WERI-Rb-1 (cell line): ENCODE measurements around the gene PTRH1.

ENCODE experiments used
- DNase-seq: peaks from one replicate; pipeline ENCODE4 v3.0.0-alpha.2; 2020
- H3K27ac ChIP-seq: fragments of 250-450 bp; sonication (Bioruptor Pico); 2 replicates; pipeline ENCODE4 v1.5.1; 2020; ENCODE audit warnings: mild to moderate bottlenecking, moderate library complexity
- H3K27me3 ChIP-seq: fragments of 250-450 bp; sonication (Bioruptor Pico); 2 replicates; pipeline ENCODE4 v1.5.1; 2021; ENCODE audit warnings: mild to moderate bottlenecking, low read depth, moderate library complexity; ENCODE audit not compliant: insufficient read depth, severe bottlenecking
- H3K36me3 ChIP-seq: fragments of 250-450 bp; sonication (Bioruptor Pico); 2 replicates; pipeline ENCODE4 v1.5.1; 2020; ENCODE audit warnings: mild to moderate bottlenecking, moderate library complexity
- H3K4me3 ChIP-seq: 2 replicates; pipeline ENCODE4 v1.5.1; 2011; ENCODE audit warnings: low read depth, mild to moderate bottlenecking, control low read depth, low read length
- H3K9me3 ChIP-seq: fragments of 250-450 bp; sonication (Bioruptor Pico); 2 replicates; pipeline ENCODE4 v1.5.1; 2021; ENCODE audit warnings: mild to moderate bottlenecking, moderate library complexity; ENCODE audit not compliant: severe bottlenecking
- TF ChIP-seq, protein P1 (sequence below): IDR thresholded peaks from 2 replicates; pipeline ENCODE4 v1.5.1; 2011; ENCODE audit warnings: low read depth, mild to moderate bottlenecking, control low read depth, inconsistent platforms, low read length

PTRH1 gene

DNA sequence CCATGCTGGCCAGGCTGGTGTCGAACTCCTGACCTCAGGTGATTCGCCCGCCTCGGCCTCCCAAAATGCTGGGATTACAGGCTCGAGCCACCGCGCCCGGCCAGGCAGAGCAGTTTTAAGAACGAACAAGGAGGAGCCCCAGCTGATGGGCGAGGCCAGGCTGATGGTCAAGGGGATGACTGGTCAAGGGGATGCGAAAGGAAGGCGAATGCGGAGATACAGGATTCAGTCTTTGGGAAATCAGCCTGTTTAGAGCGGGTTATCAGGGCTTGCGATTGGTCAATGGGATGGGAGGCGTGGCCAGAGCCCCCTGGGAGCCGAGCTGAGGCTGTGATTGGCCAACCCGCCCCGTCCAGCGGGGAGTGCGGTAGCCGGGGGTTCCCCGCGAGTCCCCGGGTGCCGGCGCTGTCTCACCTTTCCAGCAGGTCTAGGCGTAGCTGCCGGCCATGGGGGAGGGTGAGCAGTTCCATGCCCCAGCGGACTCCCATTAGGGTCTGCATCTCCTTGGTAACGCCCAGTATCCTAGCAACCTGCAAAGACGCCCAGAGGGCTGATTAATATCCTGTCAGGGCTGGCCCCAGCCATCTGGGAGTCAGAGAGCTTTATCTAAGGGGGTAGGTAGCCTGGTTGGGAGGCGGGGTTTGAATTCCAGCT is 27.1 kb upstream of the PTRH1 start:
- Histone ChIP-seq H3K4me3 (no peak overlapping the region), H3K27ac (no peak overlapping the region; the same call in none of the 2 replicates), H3K36me3 (peaks cover 10% of the 10 kb centered on the region), H3K27me3 (no peaks in the 10 kb centered on the region), H3K9me3 (peaks cover 6% of the 10 kb centered on the region)
- TF ChIP-seq, protein P1, sequence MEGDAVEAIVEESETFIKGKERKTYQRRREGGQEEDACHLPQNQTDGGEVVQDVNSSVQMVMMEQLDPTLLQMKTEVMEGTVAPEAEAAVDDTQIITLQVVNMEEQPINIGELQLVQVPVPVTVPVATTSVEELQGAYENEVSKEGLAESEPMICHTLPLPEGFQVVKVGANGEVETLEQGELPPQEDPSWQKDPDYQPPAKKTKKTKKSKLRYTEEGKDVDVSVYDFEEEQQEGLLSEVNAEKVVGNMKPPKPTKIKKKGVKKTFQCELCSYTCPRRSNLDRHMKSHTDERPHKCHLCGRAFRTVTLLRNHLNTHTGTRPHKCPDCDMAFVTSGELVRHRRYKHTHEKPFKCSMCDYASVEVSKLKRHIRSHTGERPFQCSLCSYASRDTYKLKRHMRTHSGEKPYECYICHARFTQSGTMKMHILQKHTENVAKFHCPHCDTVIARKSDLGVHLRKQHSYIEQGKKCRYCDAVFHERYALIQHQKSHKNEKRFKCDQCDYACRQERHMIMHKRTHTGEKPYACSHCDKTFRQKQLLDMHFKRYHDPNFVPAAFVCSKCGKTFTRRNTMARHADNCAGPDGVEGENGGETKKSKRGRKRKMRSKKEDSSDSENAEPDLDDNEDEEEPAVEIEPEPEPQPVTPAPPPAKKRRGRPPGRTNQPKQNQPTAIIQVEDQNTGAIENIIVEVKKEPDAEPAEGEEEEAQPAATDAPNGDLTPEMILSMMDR, result no peak
- peak; percentile 80 for DNase-seq

DNA sequence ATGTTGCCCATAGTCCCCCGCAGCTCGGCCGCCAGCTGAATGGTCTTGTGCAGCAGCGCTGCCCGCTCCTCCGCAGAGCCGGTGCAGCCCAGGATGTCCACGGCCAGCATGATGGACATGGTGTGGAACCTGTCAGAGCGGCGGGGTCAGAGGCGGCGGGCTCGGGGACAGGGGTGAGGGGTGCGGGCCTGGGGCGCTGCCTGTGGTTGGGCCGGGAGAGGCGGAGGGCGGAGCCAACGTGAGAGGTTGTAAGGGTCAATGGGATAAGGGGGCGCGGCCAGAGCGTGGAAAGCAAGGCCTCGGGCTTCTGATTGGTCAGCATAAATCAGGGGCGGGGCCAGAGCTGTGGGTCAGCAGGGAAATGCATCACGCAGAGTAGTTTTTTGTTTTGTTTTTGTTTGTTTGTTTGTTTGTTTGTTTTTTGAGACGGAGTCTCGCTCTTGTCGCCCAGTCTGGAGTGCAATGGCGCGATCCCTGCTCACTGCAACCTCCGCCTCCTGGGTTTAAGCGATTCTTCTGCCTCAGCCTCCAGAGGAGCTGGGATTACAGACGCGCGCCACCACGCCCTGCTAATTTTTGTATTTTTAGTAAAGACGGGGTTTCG is 26.5 kb upstream of the PTRH1 start:
- DNase-seq, result peak; percentile 55
- H3K36me3 ChIP-seq, result peaks cover 10% of the 10 kb centered on the region
- no peak overlapping the region for H3K4me3 ChIP-seq

DNA sequence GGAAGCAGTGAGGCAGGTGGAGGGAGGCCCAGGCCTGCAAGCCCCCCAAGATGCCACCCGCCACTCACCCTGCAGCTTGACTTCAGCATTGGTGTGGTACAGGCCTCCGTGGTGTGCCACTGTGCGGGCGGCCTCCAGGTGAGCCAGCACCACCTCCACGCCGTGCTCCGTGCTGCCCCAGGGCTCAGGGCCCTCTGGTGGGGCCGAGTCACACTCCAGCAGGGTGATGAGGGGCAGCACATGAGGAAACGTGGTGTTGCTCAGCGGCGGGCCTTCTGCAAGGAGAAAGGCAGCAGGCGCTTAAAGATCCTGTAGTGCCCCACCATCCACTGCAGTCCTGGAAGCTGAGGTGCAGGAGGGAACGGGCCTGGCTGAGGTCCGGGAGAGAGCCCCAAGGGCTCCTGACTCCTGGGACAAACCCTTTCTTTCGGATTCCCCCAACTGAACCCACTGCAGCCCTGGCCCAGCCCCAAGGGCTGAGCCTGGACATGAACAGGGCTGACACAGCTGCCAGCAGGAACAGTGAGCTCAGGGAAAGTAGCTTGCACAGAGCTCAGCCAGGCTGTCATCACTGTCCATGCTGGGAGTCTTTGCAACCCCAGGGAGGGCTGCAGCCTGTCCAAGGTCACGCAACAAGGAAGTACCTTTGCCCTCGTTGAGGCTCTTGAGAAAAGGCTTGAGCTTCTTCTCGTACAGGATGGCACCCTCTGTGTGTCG is 24.3 kb upstream of the PTRH1 start:
- DNase-seq, result no peak
- peaks cover 8% of the 10 kb centered on the region; the same call in 1 of the 2 replicates for H3K36me3 ChIP-seq
- no peak overlapping the region for H3K4me3 ChIP-seq

More for the DNA sequence above, 26.5 kb upstream of the PTRH1 start:
- H3K9me3 ChIP-seq, result peaks cover 6% of the 10 kb centered on the region
- TF ChIP-seq, protein P1, result no peak
- H3K27me3 ChIP-seq, result no peaks in the 10 kb centered on the region
- no peak overlapping the region; the same call in none of the 2 replicates for H3K27ac ChIP-seq

DNA sequence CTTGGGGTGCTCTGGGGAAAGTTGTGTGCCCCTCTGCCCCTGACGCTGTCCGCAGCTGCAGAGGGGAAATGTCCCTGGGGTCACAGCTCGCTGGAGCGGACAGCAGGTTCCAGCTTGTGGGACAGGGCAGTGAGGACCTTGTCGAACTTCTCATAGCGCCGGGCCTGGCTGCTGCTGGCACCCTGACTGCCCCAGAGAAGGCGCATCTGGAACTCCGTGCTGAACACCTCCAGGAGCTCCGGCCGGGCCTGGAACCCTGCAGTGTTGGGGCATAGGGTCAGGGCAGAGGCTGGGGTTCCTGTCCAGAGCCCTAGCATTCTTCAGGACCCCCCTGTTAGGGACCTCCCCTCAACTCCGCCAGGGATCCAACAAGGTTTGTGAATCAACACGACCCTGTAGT is 23.2 kb upstream of the PTRH1 start:
- TF ChIP-seq, protein P1, result no peak
- H3K27ac ChIP-seq, result no peak overlapping the region
- peaks cover 6% of the 10 kb centered on the region for H3K9me3 ChIP-seq
- H3K36me3 ChIP-seq, result peaks cover 8% of the 10 kb centered on the region; the same call in 1 of the 2 replicates
- H3K4me3 ChIP-seq, result no peak overlapping the region
- DNase-seq, result no peak
- no peaks in the 10 kb centered on the region for H3K27me3 ChIP-seq

More for the DNA sequence above, 24.3 kb upstream of the PTRH1 start:
- Histone ChIP-seq H3K27ac (no peak overlapping the region), H3K9me3 (peaks cover 6% of the 10 kb centered on the region), H3K27me3 (no peaks in the 10 kb centered on the region)
- TF ChIP-seq, protein P1, result no peak

DNA sequence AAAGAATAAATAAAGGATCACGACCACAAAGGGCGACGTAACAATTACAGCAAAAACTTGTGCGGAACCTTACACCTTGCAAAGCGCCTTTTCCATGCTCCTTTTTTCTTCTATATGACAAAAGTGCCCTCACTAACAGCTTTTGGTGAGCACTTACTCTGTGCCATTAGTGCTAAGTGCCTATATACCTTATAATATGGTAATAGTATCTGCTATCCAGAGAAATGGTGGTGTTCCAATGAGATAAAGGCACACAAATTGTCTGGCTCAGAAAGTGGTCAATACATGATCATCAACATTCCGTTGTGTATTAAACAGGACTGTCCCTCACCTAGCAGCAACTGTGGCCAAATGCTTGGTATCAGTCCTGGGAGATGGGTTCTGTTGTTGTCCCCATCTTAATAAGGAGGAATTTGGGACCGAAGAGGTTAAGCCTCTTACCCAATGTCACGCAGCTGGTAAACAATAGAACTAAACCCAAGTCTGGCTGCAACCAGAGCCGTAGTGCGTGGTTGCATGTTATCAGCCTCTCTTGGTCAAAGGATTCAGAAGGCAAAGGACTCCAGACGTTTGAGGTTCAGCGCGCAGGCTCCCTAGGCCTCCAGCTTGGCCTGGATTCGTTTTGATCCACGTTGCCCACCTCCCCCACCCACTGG is 20.2 kb upstream of the PTRH1 start:
- no peak overlapping the region for H3K27ac ChIP-seq
- TF ChIP-seq, protein P1, result no peak
- DNase-seq, result no peak
- no peaks in the 10 kb centered on the region for H3K9me3 ChIP-seq
- H3K36me3 ChIP-seq, result peaks cover 7% of the 10 kb centered on the region
- H3K27me3 ChIP-seq, result no peaks in the 10 kb centered on the region
- no peak overlapping the region for H3K4me3 ChIP-seq
